ENCODE results near the gene HABP2.
A peak's percentile ranks its signal among the peaks of the same experiment; 100 is the strongest.

Gene HABP2

DNA sequence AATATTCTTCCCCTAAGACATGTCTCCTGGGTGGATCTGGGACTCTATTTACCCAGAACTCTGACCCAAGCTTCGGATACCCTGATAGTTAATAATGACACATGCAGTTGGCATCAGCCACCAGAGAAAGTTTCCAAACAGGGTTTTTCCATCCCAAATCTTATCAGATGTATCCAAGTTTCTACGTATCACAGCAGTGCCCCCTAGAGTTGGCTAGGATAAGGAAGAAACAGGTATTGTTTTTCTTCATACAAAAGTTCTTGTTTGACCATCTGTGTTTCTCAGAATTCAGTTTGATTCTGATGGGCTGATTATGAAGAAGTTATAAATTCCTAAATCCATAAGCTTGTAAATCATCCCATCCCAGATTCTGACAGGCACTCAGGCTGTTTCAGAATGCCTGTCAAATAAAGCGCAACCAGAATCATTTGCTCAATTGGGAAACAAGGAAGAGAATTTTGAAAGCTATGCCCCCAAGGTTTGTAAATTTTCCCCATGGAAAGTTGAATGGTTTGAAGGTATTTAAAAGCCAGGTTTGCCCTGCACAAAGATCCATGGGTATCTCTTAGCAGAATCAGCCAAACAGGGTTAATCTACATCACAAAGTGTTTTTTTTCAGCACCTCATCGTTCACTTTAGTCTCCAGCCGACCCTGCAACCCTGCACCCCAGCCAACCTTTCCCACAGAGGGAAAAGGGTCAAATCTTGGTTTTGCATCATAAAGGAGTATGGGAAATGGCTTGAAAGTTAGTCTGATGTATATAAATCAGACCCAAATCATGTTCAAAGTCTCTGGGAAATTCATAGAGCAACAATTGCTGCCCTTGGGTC, 63.6 kb downstream of the HABP2 start:
- TF ChIP-seq CTCF (conservative IDR thresholded peaks at IDR 0.05; ENCODE audit: low read depth, low read length) = peak; percentile 64
- H3K4me3 ChIP-seq (ENCODE audit: low read length) = no peak overlapping the region
- no peak for DNase-seq (ENCODE audit: low read depth)

DNA sequence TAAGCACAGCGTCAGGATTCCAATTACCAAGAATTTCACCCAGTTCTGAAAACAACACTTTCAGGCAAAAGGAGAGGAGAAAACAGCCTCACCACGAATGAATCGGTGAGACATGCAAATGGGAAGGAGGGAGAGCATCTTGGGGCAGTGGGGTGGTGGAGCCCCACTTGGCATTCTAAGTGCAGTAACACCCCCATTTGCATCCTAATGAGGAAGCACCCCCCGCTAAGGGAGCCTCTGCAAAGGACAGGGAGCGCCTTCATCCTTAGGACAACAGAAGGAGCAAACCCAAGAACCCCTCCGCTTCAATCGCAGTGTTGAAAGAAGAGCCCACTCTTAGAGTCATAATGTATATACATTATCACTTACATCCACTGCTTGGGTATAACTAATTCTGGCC, 64.2 kb downstream of the HABP2 start:
- no peak for DNase-seq (ENCODE audit: low read depth)
- no peak for TF ChIP-seq CTCF (conservative IDR thresholded peaks at IDR 0.05; ENCODE audit: low read depth, low read length)
- no peak overlapping the region for H3K4me3 ChIP-seq (ENCODE audit: low read length)

DNA sequence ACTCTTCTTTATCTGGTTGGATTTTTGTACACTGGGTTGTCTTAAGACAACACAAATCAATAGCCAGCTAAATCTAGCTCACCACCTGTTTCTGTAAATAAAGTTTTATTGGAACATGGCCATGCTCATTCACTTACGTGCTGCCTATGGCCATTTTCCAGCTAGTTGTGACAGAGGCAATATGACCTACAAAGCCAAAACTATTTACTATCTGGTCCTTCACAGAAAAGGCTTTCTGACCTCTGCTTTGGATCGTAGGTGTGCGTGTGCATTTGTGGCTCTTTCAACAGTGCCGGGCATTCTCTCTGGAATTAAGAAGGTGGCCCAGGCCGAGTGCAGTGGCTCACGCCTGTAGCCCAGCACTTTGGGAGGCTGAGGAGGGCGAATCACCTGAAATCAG, 65.5 kb downstream of the HABP2 start:
- TF ChIP-seq CTCF (conservative IDR thresholded peaks at IDR 0.05; ENCODE audit: low read depth, low read length) = no peak
- H3K4me3 ChIP-seq (ENCODE audit: low read length) = no peak overlapping the region
- DNase-seq (ENCODE audit: low read depth) = no peak

DNA sequence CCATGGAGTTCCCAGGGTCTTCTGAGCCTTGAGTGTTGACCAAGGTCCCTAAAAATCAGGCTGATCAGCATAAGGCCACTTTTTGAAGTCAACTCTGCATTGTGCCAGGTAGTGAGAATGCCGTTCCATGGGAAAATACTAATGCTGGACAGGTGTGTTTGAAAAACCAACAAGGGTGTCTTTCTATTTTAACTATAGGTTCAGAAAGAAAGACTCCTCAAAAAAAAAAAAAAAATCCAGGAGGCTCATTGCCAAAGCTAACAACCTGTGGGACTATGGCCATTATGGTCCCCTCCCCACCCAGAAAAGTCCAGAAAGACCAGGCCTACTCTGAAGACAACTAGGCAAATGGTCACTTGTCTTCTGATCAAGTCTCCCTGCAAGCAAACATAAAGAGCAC, 66.5 kb downstream of the HABP2 start:
- no peak for TF ChIP-seq CTCF (conservative IDR thresholded peaks at IDR 0.05; ENCODE audit: low read depth, low read length)
- no peak for DNase-seq (ENCODE audit: low read depth)
- no peak overlapping the region for H3K4me3 ChIP-seq (ENCODE audit: low read length)

- TF ChIP-seq CTCF (conservative IDR thresholded peaks at IDR 0.05; ENCODE audit: low read depth, low read length) = no peak
- H3K4me3 ChIP-seq (ENCODE audit: low read length) = no peak overlapping the region
- DNase-seq (ENCODE audit: low read depth) = no peak
These were observed 67.7 kb downstream of the HABP2 start for GRCh38 chr10:113620511-113620910.

GRCh38 chr10:113620936-113621335, 68.1 kb downstream of the HABP2 start:
- H3K4me3 ChIP-seq (ENCODE audit: low read length) = no peak overlapping the region
- no peak for TF ChIP-seq CTCF (conservative IDR thresholded peaks at IDR 0.05; ENCODE audit: low read depth, low read length)
- DNase-seq (ENCODE audit: low read depth) = no peak

DNA sequence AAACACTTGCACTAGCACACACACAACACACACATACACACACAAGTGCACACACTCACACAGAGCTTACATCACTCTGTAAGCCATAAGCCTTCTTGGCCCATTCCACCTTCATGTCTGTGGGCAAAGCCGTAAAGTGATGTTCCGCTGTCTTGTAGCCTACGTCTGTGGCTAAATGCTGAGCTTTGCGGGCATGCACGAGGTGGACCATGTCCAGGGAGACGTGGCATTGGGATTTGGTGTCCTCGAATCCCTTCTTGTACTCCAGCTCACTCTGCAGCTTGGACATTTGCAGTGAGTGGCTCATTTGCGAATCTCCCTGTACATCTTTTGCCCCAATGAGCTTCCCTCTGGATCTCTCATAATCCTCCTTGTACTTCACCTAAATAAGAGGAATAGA, 68.9 kb downstream of the HABP2 start:
- no peak overlapping the region for H3K4me3 ChIP-seq (ENCODE audit: low read length)
- no peak for TF ChIP-seq CTCF (conservative IDR thresholded peaks at IDR 0.05; ENCODE audit: low read depth, low read length)

More for the DNA sequence above, 68.9 kb downstream of the HABP2 start:
- DNase-seq (ENCODE audit: low read depth) = no peak
